NCI-H146 treated with DMSO at 0.1 percent for 48 hours (cell line): ENCODE data around the gene RSBN1L.
"Not testable (repeated sequence)": the region's sequence is repeated elsewhere in the genome, so short reads cannot be mapped to it uniquely, and the experiment has no call there.

ENCODE experiments used
- DNase-seq: peaks from one replicate; lab custom pipeline; 2025; ENCODE audit not compliant: unreplicated experiment; lab: John Stamatoyannopoulos, UW

RSBN1L gene

GRCh38 chr7:77765906-77766800, 69.9 kb downstream of the RSBN1L start:
- DNase-seq: no peak

GRCh38 chr7:77766801-77767605, 70.7 kb downstream of the RSBN1L start:
- DNase-seq: no peak

GRCh38 chr7:77770316-77770715, 74.1 kb downstream of the RSBN1L start:
- DNase-seq: no peak

- DNase-seq: no peak
Measured at GRCh38 chr7:77771901-77772300, 75.6 kb downstream of the RSBN1L start.

GRCh38 chr7:77778535-77778934, 82.3 kb downstream of the RSBN1L start:
- DNase-seq: no peak

- no peak for DNase-seq
Measured at GRCh38 chr7:77782383-77782782, 86.1 kb downstream of the RSBN1L start.

GRCh38 chr7:77783111-77783510, 86.9 kb downstream of the RSBN1L start:
- no peak for DNase-seq

- DNase-seq: no peak
Measured at GRCh38 chr7:77783545-77783944, 87.3 kb downstream of the RSBN1L start.

GRCh38 chr7:77784426-77784825, 88.2 kb downstream of the RSBN1L start:
- DNase-seq: not testable (repeated sequence)

- DNase-seq: no peak
Measured at GRCh38 chr7:77786018-77786417, 89.8 kb downstream of the RSBN1L start.

GRCh38 chr7:77786741-77787140, 90.5 kb downstream of the RSBN1L start:
- DNase-seq: no peak

- no peak for DNase-seq
Measured at GRCh38 chr7:77788327-77788902, 92.2 kb downstream of the RSBN1L start.

GRCh38 chr7:77791336-77791735, 95.1 kb downstream of the RSBN1L start:
- DNase-seq: no peak

- no peak for DNase-seq
Measured at GRCh38 chr7:77791956-77792355, 95.7 kb downstream of the RSBN1L start.

- no peak for DNase-seq
Measured at GRCh38 chr7:77794000-77794399, 97.7 kb downstream of the RSBN1L start.

GRCh38 chr7:77796109-77796508, 99.8 kb downstream of the RSBN1L start:
- no peak for DNase-seq

- no peak for DNase-seq
Measured at GRCh38 chr7:77796960-77797359, 100.7 kb downstream of the RSBN1L start.

- DNase-seq: no peak
Measured at GRCh38 chr7:77797734-77798393, 101.6 kb downstream of the RSBN1L start.

GRCh38 chr7:77798394-77799077, 102.3 kb downstream of the RSBN1L start, which contains the start of the genes PHTF2 and TMEM60:
PHTF2 (plus strand) TSS chr7:77798773.
TMEM60 (minus strand) TSS chr7:77798434; CDS start chr7:77794373, 4,061 bp downstream.
- DNase-seq: peak; percentile 99
